ENCODE measurements around the gene ZDHHC22. TPM values are rescaled to one million over a fixed set of nuclear protein-coding genes. Genes with fewer than 3 reads are reported as not detected.

Gene ZDHHC22
- total RNA-seq, 1 donor from 2014 or later, result 0.14 TPM

GRCh38 chr14:77083082-77083481 lies 58.5 kb downstream of the ZDHHC22 start:
- peaks cover 3% of the 10 kb centered on the region for H3K9me3 Mint-ChIP-seq (ENCODE audit: low read depth)
- no peaks in the 10 kb centered on the region for H3K27me3 Mint-ChIP-seq
- DNase-seq (ENCODE audit: low spot score, unreplicated experiment), result no peak
- H3K4me1 Mint-ChIP-seq (ENCODE audit: low read depth), result peaks cover 45% of the 10 kb centered on the region
- no peak overlapping the region for H3K27ac Mint-ChIP-seq
- H3K36me3 Mint-ChIP-seq (ENCODE audit: insufficient read depth), result no peaks in the 10 kb centered on the region
- TF ChIP-seq CTCF (IDR thresholded peaks at IDR 0.05; ENCODE audit: unreplicated experiment), result no peak
- no peak overlapping the region for H3K4me3 Mint-ChIP-seq (ENCODE audit: low read depth)

GRCh38 chr14:77082356-77082755 lies 59.2 kb downstream of the ZDHHC22 start:
- no peak overlapping the region for H3K27ac Mint-ChIP-seq
- TF ChIP-seq CTCF (IDR thresholded peaks at IDR 0.05; ENCODE audit: unreplicated experiment), result no peak
- DNase-seq (ENCODE audit: low spot score, unreplicated experiment), result no peak
- H3K4me3 Mint-ChIP-seq (ENCODE audit: low read depth), result no peak overlapping the region
- H3K9me3 Mint-ChIP-seq (ENCODE audit: low read depth), result peaks cover 3% of the 10 kb centered on the region
- H3K4me1 Mint-ChIP-seq (ENCODE audit: low read depth), result peaks cover 38% of the 10 kb centered on the region
- H3K36me3 Mint-ChIP-seq (ENCODE audit: insufficient read depth), result no peaks in the 10 kb centered on the region
- H3K27me3 Mint-ChIP-seq, result no peaks in the 10 kb centered on the region

Other genes with a start within 250 kb of the ZDHHC22 start
- gene IRF2BPL, start 113.1 kb downstream of the ZDHHC22 start, total RNA-seq, result 51.1 and 56.2 TPM in 2 replicates
- 25.2 and 25.6 TPM in 2 replicates for gene CIPC, start 43.5 kb downstream of the ZDHHC22 start, total RNA-seq
- gene TMEM63C, start 40.0 kb upstream of the ZDHHC22 start, total RNA-seq, result 1.6 and 1.8 TPM in 2 replicates
- gene NGB, start 129.4 kb upstream of the ZDHHC22 start, total RNA-seq, result not detected in 2 replicates
- 65.5 and 66.9 TPM in 2 replicates for gene POMT2, start 179.1 kb upstream of the ZDHHC22 start, total RNA-seq
- 29.0 and 31.2 TPM in 2 replicates for gene GSTZ1, start 179.2 kb upstream of the ZDHHC22 start, total RNA-seq
- 18.4 and 18.7 TPM in 2 replicates for gene TMED8, start 235.3 kb upstream of the ZDHHC22 start, total RNA-seq
- gene SAMD15, start 235.6 kb upstream of the ZDHHC22 start, total RNA-seq, result 9.5 and 10.7 TPM in 2 replicates